ENCODE measurements around the gene FRYL. TPM values are rescaled to one million over a fixed set of nuclear protein-coding genes. Genes with fewer than 3 reads are reported as not detected.

The FRYL gene
- total RNA-seq, 1 experiment from 2014 or later: 47.7 TPM

- no peak overlapping the region for H3K9ac ChIP-seq (ENCODE audit: low read length)
- no peaks in the 10 kb centered on the region for H4K20me1 ChIP-seq (ENCODE audit: insufficient read depth)
- TF ChIP-seq EGR1 (IDR thresholded peaks at IDR 0.05; ENCODE audit: low read depth) (no peak), POLR2A (IDR thresholded peaks at IDR 0.05; ENCODE audit: borderline replicate concordance, extremely low read depth, insufficient read depth, insufficient read length) (no peak), FOSL1 (IDR thresholded peaks at IDR 0.05; ENCODE audit: low read depth) (no peak), CEBPB (IDR thresholded peaks at IDR 0.05; ENCODE audit: low read depth) (no peak)
- ChIA-PET POLR2A (no interaction called here), RAD21 (ENCODE audit: low non-redundant PET in 1 of 2, low total read pairs in 2 of 2, uncharacterized antibody in 2 of 2, unreplicated experiment in 2 of 2) (no interaction called here), CTCF (no interaction called here)
- ATAC-seq (no peak), DNase-seq (ENCODE audit: low read depth, low spot score) (no peak)
- no peaks in the 10 kb centered on the region for H3K27me3 ChIP-seq (ENCODE audit: insufficient read depth, low read length)
- no peak overlapping the region for H3K4me2 ChIP-seq (ENCODE audit: low read length)
- intact Hi-C loops (cut with micrococcal nuclease): no loop called here
- no peak overlapping the region for H3K4me3 ChIP-seq (replicated peaks in 1 of 2; ENCODE audit: low read depth in 1 of 2, low read length in 2 of 2)
- H2AFZ ChIP-seq (ENCODE audit: low read depth, low read length, poor library complexity, severe bottlenecking): no peak overlapping the region
- no peaks in the 10 kb centered on the region for H3K9me2 ChIP-seq (ENCODE audit: insufficient read depth)
- H3K27ac ChIP-seq (ENCODE audit: low read depth, low read length): no peak overlapping the region
- H3K36me3 ChIP-seq (ENCODE audit: control insufficient read depth in 1 of 2, insufficient read depth in 2 of 2, low read length in 2 of 2): no peaks in the 10 kb centered on the region
- no peaks in the 10 kb centered on the region for H3K9me3 ChIP-seq (ENCODE audit: control insufficient read depth in 1 of 2, insufficient read depth in 1 of 2, low read depth in 1 of 2, low read length in 2 of 2)
- BruUV-seq (replicated peaks): no TSS peak
- H3K79me2 ChIP-seq (ENCODE audit: insufficient read depth, low read length): no peaks in the 10 kb centered on the region
- no peaks in the 10 kb centered on the region for H3K4me1 ChIP-seq (ENCODE audit: control insufficient read depth in 1 of 2, insufficient read depth in 2 of 2, low read length in 2 of 2)
Measured at GRCh38 chr4:48604041-48604440, 176.0 kb downstream of the FRYL start.

- intact Hi-C loops (cut with micrococcal nuclease): no loop called here
- no peak overlapping the region for H3K9ac ChIP-seq (ENCODE audit: low read length)
- DNase-seq (ENCODE audit: low read depth, low spot score): no peak
Measured at GRCh38 chr4:48603366-48604003, 176.6 kb downstream of the FRYL start.

More at GRCh38 chr4:48603366-48604003, 176.6 kb downstream of the FRYL start:
- ChIA-PET RAD21 (ENCODE audit: low non-redundant PET in 1 of 2, low total read pairs in 2 of 2, uncharacterized antibody in 2 of 2, unreplicated experiment in 2 of 2) (no interaction called here), CTCF (interaction anchor here (1.7 kb wide), 1 partner anchor 25 kb away, joined by 6 read pairs; no protein-coding TSS in a partner anchor), POLR2A (no interaction called here)
- H3K4me1 ChIP-seq (ENCODE audit: control insufficient read depth in 1 of 2, insufficient read depth in 2 of 2, low read length in 2 of 2): no peaks in the 10 kb centered on the region
- no peaks in the 10 kb centered on the region for H3K36me3 ChIP-seq (ENCODE audit: control insufficient read depth in 1 of 2, insufficient read depth in 2 of 2, low read length in 2 of 2)
- H4K20me1 ChIP-seq (ENCODE audit: insufficient read depth): 0 out of 2 replicates have a peak, but pooled peaks cover under 1% of the 10 kb centered on the region
- no peaks in the 10 kb centered on the region for H3K9me2 ChIP-seq (ENCODE audit: insufficient read depth)
- H3K4me2 ChIP-seq (ENCODE audit: low read length): no peak overlapping the region
- no TSS peak for BruUV-seq (replicated peaks)
- no peak for TF ChIP-seq SP1 (IDR thresholded peaks at IDR 0.05; ENCODE audit: low read depth)
- TF ChIP-seq JUND (IDR thresholded peaks at IDR 0.05): no peak
- no peak for TF ChIP-seq ZFX (IDR thresholded peaks at IDR 0.05)
- TF ChIP-seq ELF1 (IDR thresholded peaks at IDR 0.05; ENCODE audit: borderline replicate concordance, low read depth): no peak
- no peak for TF ChIP-seq SRF (IDR thresholded peaks at IDR 0.05; ENCODE audit: low read depth)
- TF ChIP-seq FOSL1 (IDR thresholded peaks at IDR 0.05; ENCODE audit: low read depth): no peak
- TF ChIP-seq YY1 (IDR thresholded peaks at IDR 0.05; ENCODE audit: extremely low read depth, insufficient replicate concordance, low read depth, low read length): no peak
- no peak for TF ChIP-seq EGR1 (IDR thresholded peaks at IDR 0.05; ENCODE audit: low read depth)
- TF ChIP-seq RAD21 (IDR thresholded peaks at IDR 0.05; ENCODE audit: low read depth): no peak
- no peak for TF ChIP-seq SIN3A (IDR thresholded peaks at IDR 0.05; ENCODE audit: low read depth)
- H2AFZ ChIP-seq (ENCODE audit: low read depth, low read length, poor library complexity, severe bottlenecking): no peak overlapping the region
- no peak for ATAC-seq
- H3K27ac ChIP-seq (ENCODE audit: low read depth, low read length): no peak overlapping the region
- H3K4me3 ChIP-seq (replicated peaks in 1 of 2; ENCODE audit: low read depth in 1 of 2, low read length in 2 of 2): no peak overlapping the region
- H3K27me3 ChIP-seq (ENCODE audit: insufficient read depth, low read length): no peaks in the 10 kb centered on the region
- no peaks in the 10 kb centered on the region for H3K9me3 ChIP-seq (ENCODE audit: control insufficient read depth in 1 of 2, insufficient read depth in 1 of 2, low read depth in 1 of 2, low read length in 2 of 2)
- no peaks in the 10 kb centered on the region for H3K79me2 ChIP-seq (ENCODE audit: insufficient read depth, low read length)

Data from HCT116 (cell line).